Jurkat, Clone E6-1 (cell line): Measurements from ENCODE around the gene TIGD3. TPM values are rescaled to one million over a fixed set of nuclear protein-coding genes. Genes with fewer than 3 reads are reported as not detected.

Source experiments
- DNase-seq: peaks from one replicate; pipeline ENCODE4 v3.0.0-alpha.2; 2011; ENCODE audit warnings: low read depth, low spot score
- H3K4me3 ChIP-seq: 2 replicates; pipeline ENCODE4 v1.5.1; 2011; ENCODE audit warnings: mild to moderate bottlenecking, low read length, control low read depth, moderate library complexity
- polyA plus RNA-seq: library from polyadenylated mRNA; unstranded; fragments of >200 nt; gene quantifications from one replicate; pipeline ENCODE4 v1.2.1, GENCODE V29; 2012; ENCODE audit warnings: missing spikeins; ENCODE audit not compliant: insufficient read length, insufficient read depth

Gene TIGD3
- polyA plus RNA-seq = 2.2 TPM

- peak; percentile 90 for DNase-seq
- peak within 1 kb of the TSS; percentile 59 for H3K4me3 ChIP-seq
Observed at GRCh38 chr11:65354265-65355012, at the start of gene TIGD3. TSS of gene TIGD3 (plus strand) at chr11:65354751. CDS start at chr11:65355809, 1,058 bp downstream.

- no peak for DNase-seq
- no peak overlapping the region for H3K4me3 ChIP-seq
Observed at GRCh38 chr11:65305501-65306268, 48.9 kb upstream of the TIGD3 start.

GRCh38 chr11:65307298-65308229 lies 47.0 kb upstream of the TIGD3 start:
- no peak for DNase-seq
- H3K4me3 ChIP-seq = no peak overlapping the region

GRCh38 chr11:65308281-65308891 lies 46.2 kb upstream of the TIGD3 start:
- DNase-seq = no peak
- H3K4me3 ChIP-seq = no peak overlapping the region

GRCh38 chr11:65309006-65309405 lies 45.5 kb upstream of the TIGD3 start:
- DNase-seq = no peak
- H3K4me3 ChIP-seq = no peak overlapping the region

GRCh38 chr11:65310215-65310614 lies 44.3 kb upstream of the TIGD3 start:
- H3K4me3 ChIP-seq = no peak overlapping the region
- DNase-seq = no peak

- no peak for DNase-seq
- no peak overlapping the region for H3K4me3 ChIP-seq
Observed at GRCh38 chr11:65310736-65311135, 43.8 kb upstream of the TIGD3 start.

GRCh38 chr11:65311170-65311678 lies 43.3 kb upstream of the TIGD3 start:
- DNase-seq = no peak
- no peak overlapping the region for H3K4me3 ChIP-seq

GRCh38 chr11:65314501-65315203 lies 39.9 kb upstream of the TIGD3 start, which contains the start of gene CDC42EP2:
TSS of gene CDC42EP2 (plus strand) at chr11:65314866. CDS start at chr11:65320899, 6,033 bp downstream.
- DNase-seq = no peak
- peak within 1 kb of the TSS; percentile 69 for H3K4me3 ChIP-seq

GRCh38 chr11:65315204-65315865 lies 39.2 kb upstream of the TIGD3 start:
- H3K4me3 ChIP-seq = peak overlapping the region; percentile 69
- peak; percentile 48 for DNase-seq

- DNase-seq = no peak
- H3K4me3 ChIP-seq = peak overlapping the region; percentile 69
Observed at GRCh38 chr11:65315866-65316226, 38.7 kb upstream of the TIGD3 start.

GRCh38 chr11:65316227-65317024 lies 38.1 kb upstream of the TIGD3 start:
- H3K4me3 ChIP-seq = no peak overlapping the region
- DNase-seq = no peak

- no peak overlapping the region for H3K4me3 ChIP-seq
- DNase-seq = no peak
Observed at GRCh38 chr11:65317025-65317786, 37.3 kb upstream of the TIGD3 start.

- H3K4me3 ChIP-seq = no peak overlapping the region
- DNase-seq = no peak
Observed at GRCh38 chr11:65320386-65321075, 34.0 kb upstream of the TIGD3 start.

- no peak for DNase-seq
- no peak overlapping the region for H3K4me3 ChIP-seq
Observed at GRCh38 chr11:65321076-65321475, 33.5 kb upstream of the TIGD3 start.
